ENCODE measurements around the gene LMTK2.

GRCh38 chr7:98231493-98232262, 125.0 kb downstream of the LMTK2 start:
- TF ChIP-seq POLR2AphosphoS5 (IDR thresholded peaks at IDR 0.05; ENCODE audit: low read depth, low read length) (no peak), POLR2A (IDR thresholded peaks at IDR 0.05; ENCODE audit: low read depth, low read length) (no peak), TAF1 (IDR thresholded peaks at IDR 0.05; ENCODE audit: low read depth, low read length) (no peak)
